ENCODE measurements around the gene PRCP. TPM values are rescaled to one million over a fixed set of nuclear protein-coding genes. Genes with fewer than 3 reads are reported as not detected.

Gene PRCP
- total and polyA plus RNA-seq, 2 donors (not counting 3 experiments of a cell fraction or from before 2014, with no cell fraction given) = 170 to 277 TPM

DNA sequence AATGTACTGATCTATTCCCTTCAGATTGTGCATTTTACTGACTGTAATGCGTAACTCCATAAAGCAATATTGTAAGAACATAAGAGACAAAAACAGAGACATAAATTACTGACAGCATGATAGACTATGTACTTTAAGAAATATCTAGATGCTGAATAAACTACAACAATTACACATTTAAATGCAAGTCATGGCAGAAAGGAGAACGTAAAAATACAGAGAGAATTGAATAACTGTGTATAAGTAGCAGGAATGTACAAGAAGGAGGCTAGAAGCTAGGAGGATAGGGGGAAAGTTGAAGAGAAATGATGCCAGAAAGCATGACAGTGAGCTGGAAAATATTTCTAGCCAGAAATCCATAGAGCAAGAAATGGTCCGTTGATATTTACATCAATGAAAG lies 92.6 kb downstream of the PRCP start:
- Histone ChIP-seq H3K36me3 (ENCODE audit: control insufficient read depth in 2 of 2, extremely low read depth in 1 of 2, insufficient read depth in 2 of 2, low read length in 2 of 2) (no peaks in the 10 kb centered on the region), H3K9ac (replicated peaks; ENCODE audit: extremely low read depth, insufficient read depth, low read length) (no peak overlapping the region), H3K4me2 (ENCODE audit: insufficient read depth, low read length) (no peak overlapping the region), H3K79me2 (ENCODE audit: control insufficient read depth, insufficient read depth, low read length) (no peaks in the 10 kb centered on the region), H4K20me1 (replicated peaks; ENCODE audit: control insufficient read depth, extremely low read depth, insufficient read depth, low read length) (no peaks in the 10 kb centered on the region), H3K4me3 (replicated peaks in 1 of 3; ENCODE audit: insufficient read depth in 1 of 3, low read depth in 1 of 3, low read length in 3 of 3) (no peak overlapping the region), H2AFZ (ENCODE audit: low read depth, low read length) (no peak overlapping the region), H3K27me3 (ENCODE audit: control insufficient read depth in 2 of 2, insufficient read depth in 2 of 2, low read length in 2 of 2) (peaks cover 0 to 1% of the 10 kb centered on the region in 2 experiments), H3K9me3 (replicated peaks; ENCODE audit: control insufficient read depth, insufficient read depth, low read length) (no peaks in the 10 kb centered on the region), H3K9me1 (replicated peaks; ENCODE audit: control insufficient read depth, extremely low read depth, insufficient read depth, low read length) (no peaks in the 10 kb centered on the region), H3K4me1 (ENCODE audit: control insufficient read depth, extremely low read depth, insufficient read depth, low read length) (no peaks in the 10 kb centered on the region), H3K27ac (ENCODE audit: insufficient read depth, low read depth, low read length) (no peak overlapping the region)
- BruUV-seq (replicated peaks) = no TSS peak
- dilution Hi-C loops (cut with MboI; ENCODE audit: extremely low pct_ligation_motif_present, low sequenced_read_pairs) (no loop called here), intact Hi-C loops (cut with micrococcal nuclease) (no loop called here)
- DNase-seq (ENCODE audit: low read depth, low spot score) (no peak), FAIRE-seq (no peak)
- no peak for TF ChIP-seq GATA2 (IDR thresholded peaks at IDR 0.05; ENCODE audit: insufficient read depth, insufficient read length, low read depth, low read length)
- TF ChIP-seq, protein P1, sequence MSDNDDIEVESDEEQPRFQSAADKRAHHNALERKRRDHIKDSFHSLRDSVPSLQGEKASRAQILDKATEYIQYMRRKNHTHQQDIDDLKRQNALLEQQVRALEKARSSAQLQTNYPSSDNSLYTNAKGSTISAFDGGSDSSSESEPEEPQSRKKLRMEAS (IDR thresholded peaks at IDR 0.05; ENCODE audit: insufficient read depth, insufficient read length) = no peak
- no peak for TF ChIP-seq MYC (IDR thresholded peaks at IDR 0.05; ENCODE audit: low read depth, low read length)
- no peak for TF ChIP-seq POLR2AphosphoS5 (IDR thresholded peaks at IDR 0.05; ENCODE audit: insufficient read depth, low read depth, low read length)
- TF ChIP-seq JUN (IDR thresholded peaks at IDR 0.05; ENCODE audit: borderline replicate concordance, insufficient read depth, insufficient read length, low read depth) = no peak
- TF ChIP-seq, protein P2, sequence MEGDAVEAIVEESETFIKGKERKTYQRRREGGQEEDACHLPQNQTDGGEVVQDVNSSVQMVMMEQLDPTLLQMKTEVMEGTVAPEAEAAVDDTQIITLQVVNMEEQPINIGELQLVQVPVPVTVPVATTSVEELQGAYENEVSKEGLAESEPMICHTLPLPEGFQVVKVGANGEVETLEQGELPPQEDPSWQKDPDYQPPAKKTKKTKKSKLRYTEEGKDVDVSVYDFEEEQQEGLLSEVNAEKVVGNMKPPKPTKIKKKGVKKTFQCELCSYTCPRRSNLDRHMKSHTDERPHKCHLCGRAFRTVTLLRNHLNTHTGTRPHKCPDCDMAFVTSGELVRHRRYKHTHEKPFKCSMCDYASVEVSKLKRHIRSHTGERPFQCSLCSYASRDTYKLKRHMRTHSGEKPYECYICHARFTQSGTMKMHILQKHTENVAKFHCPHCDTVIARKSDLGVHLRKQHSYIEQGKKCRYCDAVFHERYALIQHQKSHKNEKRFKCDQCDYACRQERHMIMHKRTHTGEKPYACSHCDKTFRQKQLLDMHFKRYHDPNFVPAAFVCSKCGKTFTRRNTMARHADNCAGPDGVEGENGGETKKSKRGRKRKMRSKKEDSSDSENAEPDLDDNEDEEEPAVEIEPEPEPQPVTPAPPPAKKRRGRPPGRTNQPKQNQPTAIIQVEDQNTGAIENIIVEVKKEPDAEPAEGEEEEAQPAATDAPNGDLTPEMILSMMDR (IDR thresholded peaks at IDR 0.05; ENCODE audit: extremely low read depth in 1 of 2, insufficient read depth in 1 of 2, low read depth in 1 of 2, low read length in 2 of 2) = no peak
- TF ChIP-seq EZH2 (IDR thresholded peaks at IDR 0.05; ENCODE audit: borderline replicate concordance, low read depth, low read length, severe bottlenecking) = no peak
- TF ChIP-seq POLR2A (IDR thresholded peaks at IDR 0.05; ENCODE audit: low read depth, low read length) = no peak
- TF ChIP-seq FOS (IDR thresholded peaks at IDR 0.05; ENCODE audit: borderline replicate concordance, insufficient read depth, low read length) = no peak
- ChIA-PET POLR2A (no interaction called here), CTCF (interaction anchor here (1.0 kb wide), 1 partner anchor 32 kb away, joined by 3 read pairs; no protein-coding TSS in a partner anchor)

Data from endothelial cell of umbilical vein (primary cell).